Mesenteric fat pad (tissue), 1 donor: ENCODE results near the gene TXNRD1. TPM values are rescaled to one million over a fixed set of nuclear protein-coding genes. Genes with fewer than 3 reads are reported as not detected.
A peak's percentile ranks its signal among the peaks of the same experiment; 100 is the strongest.

Experiments
- DNase-seq: peaks from one replicate; pipeline ENCODE4 v3.0.0-alpha.2; 2020; ENCODE audit warnings: low spot score
- long read RNA-seq: library from polyadenylated mRNA; unstranded; transcript quantifications from one replicate; pipeline ENCODE4 v2.0.0, GENCODE V29; 2020
- total RNA-seq: library from RNA; stranded (reverse); fragmentation: NEBNext Ultra II Directional; extraction: Animal tissue kit (Norgen Biotek cat#: 25700); gene quantifications from one replicate; pipeline ENCODE4 v1.2.1, GENCODE V29; 2021
- donor health status: DM: yes; HTN: yes; CAD: no.

TXNRD1 gene
- total RNA-seq, result 166 TPM
- long read RNA-seq, transcript TXNRD1-205 (15 exons, 3,930 nt), result major isoform, 12 of 76 reads
- long read RNA-seq, transcript TXNRD1-214 (15 exons, 3,974 nt), result minor isoform, 6 of 76 reads
- long read RNA-seq, partial matches to known transcripts, result 37 of 76 reads
- long read RNA-seq, other reads (novel, unspliced or antisense), result 20 of 76 reads

- peak; percentile 94 for DNase-seq
Measured at GRCh38 chr12:104215638-104216297, at the start of gene TXNRD1. TXNRD1 (plus strand) TSS chr12:104215779; CDS start chr12:104215803, 24 bp downstream.

DNA sequence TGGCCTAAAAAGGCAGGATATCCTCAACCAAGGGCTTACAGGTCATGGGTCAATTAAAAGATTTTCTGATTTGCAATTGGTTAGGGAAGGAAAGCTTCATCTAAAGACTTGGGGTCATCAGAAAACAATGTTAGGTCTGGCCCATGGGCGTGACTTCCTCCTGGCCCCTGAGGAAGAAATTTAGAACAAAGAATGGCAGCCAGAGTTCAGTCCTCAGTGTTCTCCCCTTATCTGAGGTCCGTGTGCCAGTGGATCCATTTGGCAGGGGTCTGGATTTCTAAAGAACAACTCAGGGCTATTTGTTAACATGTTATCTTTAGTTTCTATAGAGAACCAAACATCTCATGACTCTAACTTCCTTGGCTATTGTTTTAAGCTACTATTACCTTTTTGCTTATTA, 49.8 kb upstream of the TXNRD1 start:
- no peak for DNase-seq

GRCh38 chr12:104166465-104166864, 49.1 kb upstream of the TXNRD1 start:
- no peak for DNase-seq

- DNase-seq, result no peak
Measured at GRCh38 chr12:104167519-104168458, 47.8 kb upstream of the TXNRD1 start.

DNA sequence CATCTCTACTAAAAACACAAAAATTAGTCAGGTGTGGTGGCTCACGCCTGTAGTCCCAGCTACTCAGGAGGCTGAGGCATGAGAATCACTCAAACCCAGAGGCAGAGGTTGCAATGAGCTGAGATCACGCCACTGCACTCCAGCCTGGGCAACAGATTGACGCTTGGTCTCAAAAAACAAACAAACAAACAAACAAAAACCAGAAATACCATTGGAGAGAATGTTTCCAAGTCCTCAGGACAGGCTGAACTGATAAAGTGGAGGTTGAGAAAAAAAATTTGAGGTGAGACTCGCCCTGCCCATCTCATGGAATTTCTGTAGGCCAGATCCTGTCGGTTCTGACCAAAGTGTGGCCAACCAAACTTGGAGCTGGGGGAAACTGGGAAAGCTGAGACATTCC, 47.0 kb upstream of the TXNRD1 start:
- peak; percentile 5 for DNase-seq

DNA sequence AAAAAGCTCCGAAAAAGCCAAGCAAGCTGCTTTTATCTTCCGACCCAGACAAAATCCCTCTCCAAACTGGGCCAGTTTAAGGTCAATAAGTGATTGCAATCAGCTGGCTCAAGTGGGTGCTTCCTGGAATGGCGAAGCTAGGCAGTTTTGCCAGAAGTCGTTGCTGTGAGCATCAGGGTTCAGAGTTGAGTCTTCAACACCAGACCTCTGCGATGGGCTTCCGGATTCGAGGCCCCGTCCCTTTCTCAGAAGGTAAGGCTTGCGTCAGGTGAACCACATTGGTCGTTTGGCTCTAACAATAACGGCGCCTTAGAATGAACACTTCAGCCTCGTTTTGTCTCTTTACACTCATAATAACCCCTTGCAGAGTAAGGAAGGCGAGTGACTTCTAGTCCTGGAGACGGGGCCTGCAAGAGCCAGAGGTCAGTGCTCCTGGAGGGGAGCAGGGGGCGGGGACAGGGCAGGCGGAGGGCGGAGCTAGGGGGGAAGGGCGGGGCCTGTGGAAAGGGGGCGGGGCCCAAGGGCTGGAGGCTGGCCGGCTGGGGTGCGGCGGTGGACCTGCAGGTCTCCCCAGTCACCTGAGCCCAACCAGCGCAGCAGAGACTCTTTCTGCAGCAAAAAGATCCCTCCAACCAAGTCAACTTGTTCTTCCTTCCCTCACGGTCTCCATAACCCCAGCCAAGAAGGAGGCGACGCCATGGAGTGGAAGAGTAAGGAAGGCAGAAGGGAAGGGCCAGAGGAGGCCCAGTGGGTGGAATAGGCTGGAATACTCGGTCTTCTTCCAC, 43.6 kb upstream of the TXNRD1 start:
- DNase-seq, result peak; percentile 82

- DNase-seq, result no peak
Measured at GRCh38 chr12:104172570-104172947, 43.0 kb upstream of the TXNRD1 start.

- peak; percentile 5 for DNase-seq
Measured at GRCh38 chr12:104173804-104174203, 41.8 kb upstream of the TXNRD1 start.

GRCh38 chr12:104175726-104176247, 39.8 kb upstream of the TXNRD1 start:
- peak; percentile 51 for DNase-seq

GRCh38 chr12:104177336-104177662, 38.3 kb upstream of the TXNRD1 start:
- no peak for DNase-seq

DNA sequence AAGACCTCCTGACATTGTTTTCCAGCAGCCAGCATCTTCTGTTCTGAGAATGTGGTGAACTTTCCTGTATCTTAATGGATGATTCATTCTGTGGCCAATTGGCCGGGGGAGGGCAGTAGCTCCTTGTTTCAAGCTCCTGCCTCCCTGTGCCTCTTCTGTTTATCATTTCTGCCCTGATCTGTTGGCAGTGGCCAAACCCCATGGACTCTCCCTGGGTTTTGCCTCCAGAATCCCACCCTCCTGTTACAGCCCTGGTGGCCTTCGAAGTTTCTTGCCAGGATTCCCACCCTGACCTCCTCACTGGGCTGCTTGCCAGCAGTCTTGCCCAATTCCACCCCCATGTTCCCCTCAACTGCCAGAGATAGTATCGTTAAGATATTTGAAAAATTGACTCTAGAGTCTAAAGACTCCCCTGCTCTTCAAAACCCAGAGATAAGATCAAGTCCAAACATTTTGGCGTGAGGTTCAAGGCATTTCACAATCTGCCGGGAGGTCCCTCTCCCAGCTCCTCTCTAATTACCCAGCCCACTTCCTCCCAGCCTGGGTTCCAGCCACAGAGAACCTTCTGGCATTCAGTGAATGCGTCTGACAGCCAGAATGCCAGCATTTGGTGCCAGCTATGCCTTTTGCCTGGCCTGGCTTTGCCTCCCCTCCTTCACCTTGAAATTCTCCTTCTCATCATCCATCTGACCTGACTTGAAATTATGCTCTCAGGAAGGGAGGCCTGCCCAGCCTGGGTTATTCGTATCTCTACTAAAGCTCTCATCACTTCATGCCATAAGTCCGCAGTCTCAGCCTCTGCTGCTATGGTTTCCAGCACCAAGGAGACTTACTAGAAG, 37.7 kb upstream of the TXNRD1 start:
- peak; percentile 90 for DNase-seq

GRCh38 chr12:104180374-104180773, 35.2 kb upstream of the TXNRD1 start:
- DNase-seq, result no peak

DNA sequence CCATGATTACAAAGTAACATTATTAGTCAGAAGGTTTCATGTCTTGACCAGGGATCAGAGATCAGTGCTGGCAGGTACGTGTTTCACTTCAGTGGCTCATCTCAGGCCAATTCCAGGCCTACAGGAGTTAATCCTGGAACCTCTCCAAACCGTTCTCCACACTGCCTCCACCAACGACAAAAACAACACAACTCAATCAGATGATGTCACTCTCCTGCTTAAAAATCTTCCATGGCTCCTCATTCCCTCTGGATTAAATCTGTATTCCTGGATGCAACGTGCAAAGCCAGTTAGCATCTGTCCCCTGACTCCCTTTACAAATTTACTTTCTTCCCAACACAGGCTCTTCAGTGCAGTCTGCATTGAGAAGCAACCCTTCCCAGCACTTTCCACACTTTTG, 34.3 kb upstream of the TXNRD1 start:
- no peak for DNase-seq

GRCh38 chr12:104182144-104182543, 33.4 kb upstream of the TXNRD1 start:
- no peak for DNase-seq

DNA sequence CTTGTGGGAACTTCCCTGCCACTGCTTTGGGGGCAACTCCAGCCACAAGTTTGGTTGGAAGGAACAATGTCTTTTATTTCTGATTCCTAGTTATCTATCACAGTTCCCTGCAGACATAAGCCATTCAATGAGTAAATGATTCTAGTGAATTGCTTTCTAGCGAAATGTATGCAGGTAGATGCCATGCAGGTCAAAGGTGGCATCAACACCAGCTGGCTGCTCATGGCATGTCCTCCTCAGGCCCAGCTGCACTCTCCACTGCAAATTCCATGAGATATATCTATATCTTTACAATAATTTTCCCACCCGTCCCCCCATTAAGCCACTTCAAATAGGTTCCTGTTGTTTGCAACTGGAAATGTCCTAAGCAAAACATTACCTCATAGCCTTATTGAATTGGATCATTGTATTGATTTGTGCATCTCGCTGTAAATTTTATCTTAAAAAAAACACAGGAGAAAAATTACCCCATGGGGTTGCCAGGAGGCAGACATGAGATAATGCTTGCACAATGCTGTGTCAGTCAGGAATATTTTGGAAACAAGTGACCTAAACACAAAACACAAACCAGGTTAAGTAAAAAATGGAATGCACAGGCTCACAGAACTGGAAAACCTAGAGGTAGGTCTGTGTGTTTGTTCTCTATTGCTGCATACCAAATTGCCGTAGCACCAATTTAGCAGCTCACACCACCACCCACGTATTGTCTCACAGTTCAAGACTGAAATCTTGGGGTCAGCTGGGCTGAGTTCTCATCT, 32.8 kb upstream of the TXNRD1 start:
- no peak for DNase-seq

- no peak for DNase-seq
Measured at GRCh38 chr12:104183443-104183842, 32.1 kb upstream of the TXNRD1 start.

DNA sequence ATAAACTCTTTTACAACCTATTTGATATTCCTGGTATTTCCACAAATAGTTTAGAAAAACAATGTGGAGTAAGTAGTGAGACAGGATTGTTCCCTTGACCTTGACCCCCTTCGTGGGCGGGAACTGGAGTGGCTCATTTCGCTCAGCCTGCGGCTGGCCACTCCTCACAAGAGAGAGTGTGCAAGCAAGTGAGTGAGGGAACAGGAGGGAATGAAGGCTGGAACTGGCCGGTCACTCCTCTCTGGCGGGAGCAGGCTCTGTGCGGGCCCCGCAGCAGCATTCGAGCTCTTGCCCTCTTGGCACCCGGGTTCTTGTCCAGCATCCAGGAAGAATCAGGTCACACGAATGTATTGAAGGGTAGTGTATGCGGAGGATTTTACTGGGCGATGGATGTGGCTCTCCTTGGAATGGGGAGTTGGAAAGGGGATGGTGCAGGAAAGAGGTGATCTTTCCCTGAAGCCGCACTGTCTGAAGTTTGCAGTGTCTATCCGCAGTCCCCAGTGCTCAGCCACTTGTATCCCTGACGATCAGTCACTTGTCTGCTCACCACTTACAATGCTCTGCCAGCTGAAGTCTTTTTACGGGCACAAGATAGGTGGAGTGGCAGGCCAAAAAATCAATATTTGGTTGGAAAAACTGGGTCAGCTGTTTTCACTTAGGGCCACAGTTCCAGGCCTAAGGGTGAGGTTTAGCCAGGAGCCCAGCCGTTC, 28.0 kb upstream of the TXNRD1 start:
- DNase-seq, result peak; percentile 75

GRCh38 chr12:104188534-104188933, 27.0 kb upstream of the TXNRD1 start:
- DNase-seq, result peak; percentile 11
